HG02870 (cell line): ENCODE results near the gene RPRML.
"Not testable (repeated sequence)": the region's sequence is repeated elsewhere in the genome, so short reads cannot be mapped to it uniquely, and the experiment has no call there.

Experiments used
- ATAC-seq: cut with Tn5 transposase; IDR thresholded peaks from one replicate; pipeline ENCODE4 v1.9.1; 2021; ENCODE audit warnings: mild to moderate bottlenecking, moderate library complexity; ENCODE audit not compliant: unreplicated experiment

RPRML gene

GRCh38 chr17:46977348-46977747 lies 1.7 kb downstream of the RPRML start:
- no peak for ATAC-seq

DNA sequence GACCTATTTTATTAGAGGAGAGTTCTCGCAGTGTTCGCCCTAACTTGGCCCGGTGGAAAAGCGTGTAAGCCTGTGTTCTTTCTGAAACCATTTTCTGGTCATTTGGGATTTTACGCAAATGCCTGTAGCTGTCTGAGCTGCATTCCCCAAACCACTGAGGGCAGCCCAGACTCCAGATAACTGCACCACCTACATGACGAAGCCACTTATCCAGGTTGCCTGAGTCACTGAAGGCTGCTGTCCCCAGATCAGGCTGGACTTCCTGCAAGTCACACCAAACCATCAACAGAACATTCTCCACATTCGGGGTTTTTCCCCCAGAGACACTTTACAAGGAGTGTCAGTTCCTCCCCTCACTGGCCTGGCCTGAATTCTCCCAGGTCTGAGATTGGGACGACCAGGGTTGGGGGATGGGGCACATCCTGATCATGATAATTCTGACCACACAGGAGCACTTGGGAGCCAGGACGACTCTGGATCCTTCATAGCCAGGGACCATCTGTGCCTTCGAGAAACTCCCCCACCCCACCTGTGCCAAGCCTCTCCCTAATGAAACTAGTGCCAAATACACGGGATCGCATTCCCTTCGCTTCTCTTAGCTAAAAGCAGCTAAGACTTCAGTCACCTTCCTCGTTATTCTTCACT lies 2.3 kb downstream of the RPRML start:
- no peak for ATAC-seq

GRCh38 chr17:46975287-46975686 lies 3.8 kb downstream of the RPRML start:
- ATAC-seq: no peak

DNA sequence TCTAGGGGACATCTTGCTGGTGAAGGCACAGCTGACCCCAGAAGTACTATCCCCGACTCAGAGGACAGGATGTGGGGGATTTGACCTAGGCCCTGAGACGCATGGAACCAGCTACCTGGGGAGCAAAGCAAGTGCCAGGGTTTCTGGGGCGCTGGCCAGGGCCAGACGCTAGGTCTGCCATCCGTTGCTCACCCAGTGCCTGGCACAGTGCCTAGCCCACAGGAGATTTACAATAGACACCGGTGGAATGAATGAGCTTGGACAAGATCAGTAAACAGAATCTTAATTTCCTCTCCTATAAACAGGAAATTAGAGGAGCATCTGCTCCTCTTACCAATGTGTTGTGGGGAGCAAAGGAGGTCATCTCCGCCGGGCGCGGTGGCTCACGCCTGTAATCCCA lies 5.0 kb downstream of the RPRML start:
- ATAC-seq: no peak

GRCh38 chr17:46972346-46972745 lies 6.7 kb downstream of the RPRML start:
- no peak for ATAC-seq

DNA sequence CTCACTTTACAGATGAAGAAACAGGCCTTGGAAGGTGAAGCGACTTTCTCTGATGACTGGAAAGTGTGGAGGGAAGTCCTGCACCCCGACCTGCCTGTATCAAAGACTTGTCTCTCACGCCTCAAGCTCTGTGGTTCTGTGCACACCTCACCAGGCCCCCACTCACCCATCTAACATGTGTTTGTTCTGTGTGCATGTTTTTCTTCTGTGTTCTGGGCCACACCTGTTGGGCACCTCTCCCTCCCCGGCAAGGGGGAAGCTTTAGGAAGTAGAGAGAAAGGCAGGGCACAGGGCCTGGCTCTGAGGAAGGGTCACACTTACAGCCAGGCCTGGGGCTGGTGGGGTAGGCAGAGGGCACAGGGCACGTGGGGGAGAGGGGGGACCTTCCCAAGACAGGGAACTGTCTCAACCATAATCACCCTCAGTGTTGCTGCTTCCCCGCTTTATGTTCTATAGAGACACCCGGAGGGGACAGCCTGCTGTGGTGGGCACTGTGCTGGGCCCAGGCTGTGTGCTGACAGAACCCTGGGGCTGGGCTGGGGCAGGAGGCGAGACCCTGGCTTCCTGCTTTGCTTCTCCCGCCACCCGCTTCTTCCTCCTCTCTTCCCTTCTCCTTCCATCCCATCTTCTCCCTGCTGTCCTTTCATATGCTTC lies 7.3 kb downstream of the RPRML start:
- no peak for ATAC-seq

DNA sequence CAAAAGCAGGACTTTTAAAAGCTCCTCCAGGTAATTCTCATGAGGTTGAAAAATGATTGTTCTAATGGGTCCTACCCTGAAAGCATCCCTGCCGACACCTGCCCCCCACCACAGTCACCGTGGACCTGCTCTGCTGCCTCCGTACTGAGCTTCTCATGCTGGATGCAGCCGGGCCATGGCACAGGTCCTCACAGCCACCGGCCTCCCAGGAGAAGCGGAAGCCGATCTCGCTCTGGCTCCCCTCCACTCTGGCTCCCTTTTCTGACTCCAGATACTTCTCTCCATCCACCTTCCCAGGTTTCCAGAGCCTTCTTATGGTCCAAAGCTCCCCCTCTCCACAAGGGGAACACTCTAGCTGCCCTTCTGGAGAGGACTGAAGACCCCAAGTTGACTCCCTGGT lies 10.2 kb downstream of the RPRML start:
- ATAC-seq: no peak

- no peak for ATAC-seq
Measured at GRCh38 chr17:46968224-46968834, 10.7 kb downstream of the RPRML start.

- no peak for ATAC-seq
Measured at GRCh38 chr17:46964315-46965265, 14.5 kb downstream of the RPRML start.

DNA sequence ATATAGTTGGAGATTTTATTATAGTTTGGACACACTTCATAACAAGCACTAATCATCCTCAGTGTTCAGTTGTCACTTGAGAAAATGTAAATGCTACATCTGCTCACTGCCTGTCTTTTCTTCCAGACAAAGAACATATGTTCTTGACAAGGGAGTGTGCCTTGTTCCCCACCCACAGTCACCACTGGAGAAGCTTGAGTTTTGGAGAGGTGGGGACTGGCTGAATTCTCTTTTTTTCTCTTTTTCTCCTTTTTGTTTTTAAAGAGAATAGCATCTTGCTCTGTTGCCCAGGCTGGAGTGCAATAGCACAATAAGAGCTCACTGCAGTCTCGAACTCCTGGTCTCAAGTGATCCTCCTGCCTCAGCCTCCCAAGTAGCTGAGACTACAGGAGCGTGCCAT lies 15.5 kb downstream of the RPRML start:
- no peak for ATAC-seq

GRCh38 chr17:46962374-46962790 lies 16.7 kb downstream of the RPRML start:
- no peak for ATAC-seq

DNA sequence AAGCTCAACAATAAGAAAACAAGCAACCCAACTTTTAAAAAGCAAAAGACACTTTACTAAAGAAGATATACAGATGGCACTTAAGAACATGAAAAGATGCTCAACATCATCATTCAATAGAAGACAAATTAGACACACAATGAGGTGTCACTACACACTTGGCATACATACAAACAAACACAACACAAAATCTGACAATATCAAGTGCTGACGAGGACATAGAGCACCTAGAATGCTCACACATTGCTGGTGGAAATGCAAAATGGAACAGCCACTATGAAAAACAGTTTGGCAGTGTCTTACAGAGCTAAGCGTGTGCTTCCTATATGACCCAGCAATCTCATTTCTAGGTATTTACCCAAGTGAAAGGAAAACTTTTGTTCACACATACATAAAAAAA lies 18.9 kb downstream of the RPRML start:
- ATAC-seq: no peak

DNA sequence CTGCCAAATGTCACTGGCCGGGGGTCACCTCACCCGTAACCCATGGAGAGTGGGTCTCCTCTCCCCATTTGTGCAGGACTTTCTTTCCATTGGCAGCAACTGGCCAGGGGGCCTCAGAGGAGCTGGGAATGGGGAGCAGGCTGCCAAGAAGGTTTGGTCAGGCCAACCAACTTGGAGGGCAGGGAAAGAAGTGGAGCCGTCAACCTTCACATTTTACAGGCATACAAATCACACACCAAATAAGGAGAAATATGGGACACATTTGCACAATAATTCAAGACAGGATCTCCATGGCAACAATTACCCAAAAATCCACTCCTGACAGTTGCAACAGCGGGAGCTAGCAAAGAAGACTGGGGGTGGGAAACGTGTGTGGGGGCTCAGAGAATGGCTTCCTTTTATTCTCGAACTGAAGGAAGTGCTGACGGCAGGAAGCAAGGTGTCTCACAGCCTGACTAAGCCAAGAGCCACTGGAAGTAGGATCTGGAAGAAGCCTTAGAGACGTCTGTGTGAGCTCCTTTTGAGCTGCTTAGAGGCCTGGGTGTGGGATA lies 20.9 kb downstream of the RPRML start:
- no peak for ATAC-seq

DNA sequence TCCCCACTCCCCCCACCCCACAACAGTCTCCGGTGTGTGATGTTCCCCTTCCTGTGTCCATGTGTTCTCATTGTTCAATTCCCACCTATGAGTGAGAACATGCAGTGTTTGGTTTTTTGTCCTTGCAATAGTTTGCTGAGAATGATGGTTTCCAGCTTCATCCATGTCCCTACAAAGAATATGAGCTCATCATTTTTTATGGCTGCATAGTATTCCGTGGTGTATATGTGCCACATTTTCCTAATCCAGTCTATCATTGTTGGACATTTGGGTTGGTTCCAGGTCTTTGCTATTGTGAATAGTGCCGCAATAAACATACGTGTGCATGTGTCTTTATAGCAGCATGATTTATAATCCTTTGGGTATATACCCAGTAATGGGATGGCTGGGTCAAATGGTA lies 25.9 kb downstream of the RPRML start:
- ATAC-seq: not testable (repeated sequence)

DNA sequence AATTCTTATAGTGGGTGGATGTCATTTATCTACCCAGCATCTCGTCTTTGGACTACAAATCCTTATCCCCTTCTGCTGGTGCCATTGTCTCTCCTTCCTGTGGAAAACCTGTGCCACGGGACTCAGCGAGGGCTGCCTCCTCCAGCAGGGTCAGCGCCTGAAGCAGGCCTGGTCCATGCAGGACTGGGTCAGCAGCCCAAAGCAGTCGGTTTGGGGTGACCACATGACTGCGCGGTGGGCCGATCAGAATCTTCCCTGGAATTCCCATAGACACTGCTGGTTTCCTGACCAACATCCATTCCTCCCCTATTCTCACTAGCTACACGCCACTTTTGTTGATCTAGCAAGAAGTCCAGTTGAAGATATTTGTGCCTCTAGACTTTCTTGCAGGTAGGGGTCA lies 26.9 kb downstream of the RPRML start:
- ATAC-seq: no peak

DNA sequence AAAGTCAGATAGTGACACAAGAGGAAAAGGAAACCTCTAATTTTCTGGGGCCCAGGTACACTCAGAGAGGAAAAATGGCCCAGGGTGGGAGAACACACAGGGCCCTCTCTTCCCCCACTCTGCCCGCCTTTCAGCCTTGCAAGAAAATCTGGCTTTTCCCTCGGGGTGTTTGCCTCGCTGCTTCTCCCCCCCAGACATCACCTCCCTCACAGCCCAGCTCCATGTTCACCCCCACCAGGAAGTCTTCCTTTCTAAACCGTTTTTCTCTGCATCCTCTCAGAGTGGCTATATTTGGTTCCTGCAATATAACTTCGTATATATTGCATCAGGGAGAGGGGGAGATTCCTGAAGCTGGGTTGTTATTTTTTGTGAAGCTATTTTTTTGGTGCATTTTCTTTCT lies 27.3 kb downstream of the RPRML start:
- no peak for ATAC-seq

GRCh38 chr17:46950997-46951621 lies 27.9 kb downstream of the RPRML start:
- no peak for ATAC-seq

GRCh38 chr17:46950342-46950996 lies 28.6 kb downstream of the RPRML start:
- no peak for ATAC-seq

GRCh38 chr17:46949291-46950174 lies 29.5 kb downstream of the RPRML start:
- no peak for ATAC-seq
